GM03348 (cell line): ENCODE data around the gene DQX1.
A peak's percentile ranks its signal among the peaks of the same experiment; 100 is the strongest.

ENCODE experiments used
- DNase-seq: peaks from one replicate; pipeline ENCODE4 v3.0.0; 2012; ENCODE audit warnings: low spot score

The DQX1 gene

GRCh38 chr2:74507926-74508520 is 18.0 kb downstream of the DQX1 start:
- DNase-seq = peak; percentile 81

- DNase-seq = peak; percentile 98
Observed at GRCh38 chr2:74507145-74507925, 18.7 kb downstream of the DQX1 start, which contains the start of gene PCGF1. Gene PCGF1 (minus strand): TSS chr2:74507695. CDS start chr2:74507668, 27 bp downstream.

- DNase-seq = no peak
Observed at GRCh38 chr2:74505448-74506246, 20.4 kb downstream of the DQX1 start.

GRCh38 chr2:74504591-74504990 is 21.4 kb downstream of the DQX1 start:
- no peak for DNase-seq

GRCh38 chr2:74503506-74504475 is 22.2 kb downstream of the DQX1 start:
- no peak for DNase-seq

- peak; percentile 91 for DNase-seq
Observed at GRCh38 chr2:74502720-74503505, 23.1 kb downstream of the DQX1 start.

GRCh38 chr2:74502147-74502719 is 23.8 kb downstream of the DQX1 start:
- peak; percentile 27 for DNase-seq

GRCh38 chr2:74501335-74502071 is 24.5 kb downstream of the DQX1 start:
- DNase-seq = no peak

GRCh38 chr2:74500578-74500946 is 25.5 kb downstream of the DQX1 start:
- DNase-seq = no peak

GRCh38 chr2:74499940-74500577 is 26.0 kb downstream of the DQX1 start:
- no peak for DNase-seq

- peak; percentile 31 for DNase-seq
Observed at GRCh38 chr2:74499267-74499939, 26.6 kb downstream of the DQX1 start, which contains the start of gene LBX2. Gene LBX2 (minus strand): TSS chr2:74499603. CDS start chr2:74499537, 66 bp downstream.

- DNase-seq = peak; percentile 31
Observed at GRCh38 chr2:74498500-74499266, 27.3 kb downstream of the DQX1 start.

- DNase-seq = peak; percentile 30
Observed at GRCh38 chr2:74497777-74498499, 28.1 kb downstream of the DQX1 start.

- no peak for DNase-seq
Observed at GRCh38 chr2:74496997-74497776, 28.8 kb downstream of the DQX1 start.

GRCh38 chr2:74495440-74495839 is 30.6 kb downstream of the DQX1 start:
- no peak for DNase-seq

- DNase-seq = no peak
Observed at GRCh38 chr2:74493546-74493945, 32.5 kb downstream of the DQX1 start.
